HEK293 (cell line): Measurements from ENCODE around the gene CHST15.

Experiments
- CTCF ChIA-PET: fragments of 350-600 bp; formaldehyde crosslinking; extraction: SDS; loops from one replicate; lab custom pipeline; 2021; ENCODE audit warnings: antibody characterized with exemption; lab: Yijun Ruan, JAX
- POLR2A ChIA-PET: fragments of 300-600 bp; formaldehyde crosslinking; extraction: SDS; loops from one replicate; lab custom pipeline; 2020; ENCODE audit warnings: antibody characterized with exemption, inconsistent platforms; lab: Yijun Ruan, JAX
- H3K27ac ChIP-seq: fragments of 200-500 bp; sonication (Bioruptor generic); 2 replicates; pipeline ENCODE4 v1.5.1; 2014; ENCODE audit warnings: low read depth, low read length, control low read depth, inconsistent platforms; ENCODE audit errors: extremely low read depth
- H3K36me3 ChIP-seq, 2 experiments: fragments of 200-500 bp in 1 of 2; sonication (Bioruptor generic) in 1 of 2; 1 replicate in 1 of 2; 2 replicates in 1 of 2; pipeline ENCODE4 v1.5.1; 2014 to 2017; ENCODE audit warnings: inconsistent platforms in 2 of 2, low read length in 2 of 2; ENCODE audit not compliant: control insufficient read depth in 2 of 2, insufficient read depth in 1 of 2
- H3K4me1 ChIP-seq: fragments of 200-500 bp; sonication (Bioruptor generic); 2 replicates; pipeline ENCODE4 v1.5.1; 2014; ENCODE audit warnings: mild to moderate bottlenecking, low read length, inconsistent platforms; ENCODE audit not compliant: control insufficient read depth, insufficient read depth
- H3K4me3 ChIP-seq: 2 replicates; pipeline ENCODE4 v1.5.1; 2011; ENCODE audit warnings: low read depth, mild to moderate bottlenecking, control low read depth, low read length, moderate library complexity
- H3K9me3 ChIP-seq: fragments of 200-500 bp; sonication (Bioruptor generic); 2 replicates; pipeline ENCODE4 v1.5.1; 2014; ENCODE audit warnings: low read depth, low read length, inconsistent platforms; ENCODE audit not compliant: control insufficient read depth, insufficient read depth
- BCL11A ChIP-seq: fragments of 450-650 bp; formaldehyde crosslinking; IDR thresholded peaks from 2 replicates; pipeline ENCODE4 v1.5.1; 2016; ENCODE audit warnings: low read depth, missing biosample characterization, missing genetic modification characterization
- SP2 ChIP-seq: fragments of 450-650 bp; formaldehyde crosslinking; IDR thresholded peaks from 2 replicates; pipeline ENCODE4 v1.5.1; 2016; ENCODE audit warnings: missing biosample characterization, missing genetic modification characterization
- WT1 ChIP-seq: fragments of 450-650 bp; formaldehyde crosslinking; IDR thresholded peaks from 2 replicates; pipeline ENCODE4 v1.5.1; 2016; ENCODE audit warnings: missing biosample characterization, missing genetic modification characterization
- ZNF114 ChIP-seq: fragments of 450-650 bp; formaldehyde crosslinking; IDR thresholded peaks from 2 replicates; pipeline ENCODE4 v1.5.0; 2017; ENCODE audit warnings: missing biosample characterization, missing genetic modification characterization
- ZNF133 ChIP-seq: fragments of 450-650 bp; formaldehyde crosslinking; IDR thresholded peaks from 2 replicates; pipeline ENCODE4 v1.5.1; 2016; ENCODE audit warnings: missing biosample characterization, missing genetic modification characterization
- ZNF157 ChIP-seq: fragments of 450-650 bp; formaldehyde crosslinking; IDR thresholded peaks from 2 replicates; pipeline ENCODE4 v1.5.1; 2016; ENCODE audit warnings: missing biosample characterization, missing genetic modification characterization
- ZNF174 ChIP-seq: fragments of 450-650 bp; formaldehyde crosslinking; IDR thresholded peaks from 2 replicates; pipeline ENCODE4 v1.5.0; 2017; ENCODE audit warnings: missing biosample characterization, mild to moderate bottlenecking, missing genetic modification characterization
- ZNF214 ChIP-seq: fragments of 450-650 bp; formaldehyde crosslinking; IDR thresholded peaks from 2 replicates; pipeline ENCODE4 v1.5.1; 2017; ENCODE audit warnings: missing biosample characterization, mild to moderate bottlenecking, missing genetic modification characterization, borderline replicate concordance
- ZNF239 ChIP-seq: fragments of 450-650 bp; formaldehyde crosslinking; IDR thresholded peaks from 2 replicates; pipeline ENCODE4 v1.5.1; 2016; ENCODE audit warnings: missing biosample characterization, missing genetic modification characterization
- ZNF423 ChIP-seq: fragments of 450-650 bp; formaldehyde crosslinking; IDR thresholded peaks from 2 replicates; pipeline ENCODE4 v1.5.1; 2016; ENCODE audit warnings: missing biosample characterization, missing genetic modification characterization
- ZNF529 ChIP-seq: fragments of 450-650 bp; formaldehyde crosslinking; IDR thresholded peaks from 2 replicates; pipeline ENCODE4 v1.5.1; 2017; ENCODE audit warnings: missing genetic modification characterization, missing biosample characterization; ENCODE audit not compliant: insufficient replicate concordance
- ZNF544 ChIP-seq: fragments of 450-650 bp; formaldehyde crosslinking; IDR thresholded peaks from 2 replicates; pipeline ENCODE4 v1.5.0; 2017; ENCODE audit warnings: missing biosample characterization, missing genetic modification characterization
- ZNF626 ChIP-seq: fragments of 450-650 bp; sonication (Bioruptor Pico); formaldehyde crosslinking; IDR thresholded peaks from 2 replicates; pipeline ENCODE4 v1.5.1; 2018; ENCODE audit warnings: missing biosample characterization, missing genetic modification characterization, inconsistent platforms
- ZNF658 ChIP-seq: fragments of 450-650 bp; formaldehyde crosslinking; IDR thresholded peaks from 2 replicates; pipeline ENCODE4; 2016; ENCODE audit warnings: missing biosample characterization, missing genetic modification characterization
- ZNF664 ChIP-seq: fragments of 450-650 bp; formaldehyde crosslinking; IDR thresholded peaks from 2 replicates; pipeline ENCODE4 v1.5.1; 2016; ENCODE audit warnings: missing biosample characterization, missing genetic modification characterization
- ZNF701 ChIP-seq: fragments of 450-650 bp; formaldehyde crosslinking; IDR thresholded peaks from 2 replicates; pipeline ENCODE4 v1.5.1; 2016; ENCODE audit warnings: missing biosample characterization, missing genetic modification characterization
- ZNF747 ChIP-seq: fragments of 450-650 bp; formaldehyde crosslinking; IDR thresholded peaks from 2 replicates; pipeline ENCODE4 v1.5.1; 2016; ENCODE audit warnings: missing biosample characterization, missing genetic modification characterization
- ZNF843 ChIP-seq: fragments of 450-650 bp; formaldehyde crosslinking; IDR thresholded peaks from 2 replicates; pipeline ENCODE4 v1.5.1; 2016; ENCODE audit warnings: missing biosample characterization, missing genetic modification characterization
- ZSCAN16 ChIP-seq: fragments of 450-650 bp; formaldehyde crosslinking; IDR thresholded peaks from 2 replicates; pipeline ENCODE4 v1.5.1; 2016; ENCODE audit warnings: missing biosample characterization, missing genetic modification characterization
- ZSCAN30 ChIP-seq: fragments of 450-650 bp; IDR thresholded peaks from 2 replicates; pipeline ENCODE4 v1.5.1; 2018; ENCODE audit warnings: missing biosample characterization, mild to moderate bottlenecking, missing genetic modification characterization, moderate library complexity
- ZXDB ChIP-seq: fragments of 450-650 bp; formaldehyde crosslinking; IDR thresholded peaks from 2 replicates; pipeline ENCODE4 v1.5.1; 2016; ENCODE audit warnings: missing biosample characterization, missing genetic modification characterization
- TF ChIP-seq, protein P1 (sequence below): fragments of 450-650 bp; formaldehyde crosslinking; IDR thresholded peaks from 2 replicates; pipeline ENCODE4 v1.5.1; 2016; ENCODE audit warnings: missing biosample characterization, missing genetic modification characterization
- TF ChIP-seq, protein P2 (sequence below): fragments of 450-650 bp; IDR thresholded peaks from 2 replicates; pipeline ENCODE4 v1.5.1; 2018; ENCODE audit warnings: missing biosample characterization, mild to moderate bottlenecking, missing genetic modification characterization
- TF ChIP-seq, protein P3 (sequence below): fragments of 450-650 bp; formaldehyde crosslinking; IDR thresholded peaks from 2 replicates; pipeline ENCODE4 v1.5.1; 2016; ENCODE audit warnings: missing biosample characterization, missing genetic modification characterization
- TF ChIP-seq, protein P4 (sequence below): fragments of 450-650 bp; formaldehyde crosslinking; conservative IDR thresholded peaks from 2 replicates; pipeline ENCODE4 v1.5.1; 2016; ENCODE audit warnings: low read depth, missing biosample characterization, missing genetic modification characterization
- TF ChIP-seq, protein P5 (sequence below): IDR thresholded peaks from 2 replicates; pipeline ENCODE4 v1.6.1; 2011; ENCODE audit warnings: mild to moderate bottlenecking, low read depth, low read length, borderline replicate concordance
- TF ChIP-seq, protein P6 (sequence below): fragments of 450-650 bp; formaldehyde crosslinking; IDR thresholded peaks from 2 replicates; pipeline ENCODE4 v1.5.1; 2017; ENCODE audit warnings: missing biosample characterization, missing genetic modification characterization

Gene CHST15

DNA sequence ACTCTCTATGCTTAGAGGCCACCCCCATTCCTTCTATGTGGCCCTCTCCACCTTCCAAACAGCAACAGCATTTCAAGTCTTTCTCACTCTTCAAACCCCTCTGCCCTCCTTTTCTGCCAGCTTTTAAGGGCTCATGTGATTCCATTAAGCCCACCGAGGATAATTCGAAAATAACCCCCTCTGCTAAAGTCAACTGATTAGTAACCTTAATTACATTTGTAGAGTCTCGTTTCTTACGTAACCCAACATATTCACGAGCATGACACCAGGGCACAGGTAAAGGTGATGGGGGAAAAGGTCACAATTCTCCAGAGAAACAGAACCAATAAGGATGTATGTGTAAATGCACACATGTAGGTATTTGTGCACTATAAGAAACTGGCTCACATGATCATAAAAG lies 6.7 kb upstream of the CHST15 start:
- CTCF ChIA-PET, result no interaction called here

DNA sequence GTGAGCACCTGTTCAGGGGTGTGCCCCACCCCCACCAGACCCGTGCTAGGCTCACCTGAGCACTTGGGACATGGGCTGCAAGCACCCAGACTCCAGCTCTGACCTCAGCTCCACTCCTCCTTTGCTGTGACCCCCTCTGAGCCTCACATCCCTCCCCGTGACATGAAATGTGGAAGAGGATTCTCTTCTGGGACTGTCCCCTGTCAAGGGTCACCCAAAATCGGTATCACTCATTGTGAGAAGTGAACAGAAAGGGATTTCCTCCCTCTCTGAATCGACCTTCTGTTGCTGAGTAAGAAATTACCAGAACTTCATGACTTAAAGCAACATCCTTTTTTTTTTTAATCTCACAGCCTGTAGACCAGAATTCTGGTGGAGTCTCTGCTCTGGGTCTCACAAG lies 6.2 kb upstream of the CHST15 start:
- H3K9me3 ChIP-seq, result no peaks in the 10 kb centered on the region
- CTCF ChIA-PET, result interaction anchor here (0.6 kb wide), 1 partner anchor 53 kb away, joined by 3 read pairs; no protein-coding TSS in a partner anchor
- no peak overlapping the region for H3K27ac ChIP-seq
- POLR2A ChIA-PET, result no interaction called here
- no peak overlapping the region for H3K4me3 ChIP-seq
- H3K4me1 ChIP-seq, result no peaks in the 10 kb centered on the region
- H3K36me3 ChIP-seq, result no peaks in the 10 kb centered on the region
- no peak for TF ChIP-seq ZNF664
- no peak for TF ChIP-seq ZSCAN30 (tag by site-specific recombination)
- no peak for TF ChIP-seq ZNF114 (tag by site-specific recombination)
- no peak for TF ChIP-seq BCL11A (tag by site-specific recombination)
- TF ChIP-seq ZNF544 (tag by site-specific recombination), result no peak
- no peak for TF ChIP-seq ZNF423
- TF ChIP-seq, protein P1, sequence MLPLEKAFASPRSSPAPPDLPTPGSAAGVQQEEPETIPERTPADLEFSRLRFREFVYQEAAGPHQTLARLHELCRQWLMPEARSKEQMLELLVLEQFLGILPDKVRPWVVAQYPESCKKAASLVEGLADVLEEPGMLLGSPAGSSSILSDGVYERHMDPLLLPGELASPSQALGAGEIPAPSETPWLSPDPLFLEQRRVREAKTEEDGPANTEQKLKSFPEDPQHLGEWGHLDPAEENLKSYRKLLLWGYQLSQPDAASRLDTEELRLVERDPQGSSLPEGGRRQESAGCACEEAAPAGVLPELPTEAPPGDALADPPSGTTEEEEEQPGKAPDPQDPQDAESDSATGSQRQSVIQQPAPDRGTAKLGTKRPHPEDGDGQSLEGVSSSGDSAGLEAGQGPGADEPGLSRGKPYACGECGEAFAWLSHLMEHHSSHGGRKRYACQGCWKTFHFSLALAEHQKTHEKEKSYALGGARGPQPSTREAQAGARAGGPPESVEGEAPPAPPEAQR (tag by site-specific recombination), result no peak
- no peak for TF ChIP-seq WT1
- TF ChIP-seq, protein P2, sequence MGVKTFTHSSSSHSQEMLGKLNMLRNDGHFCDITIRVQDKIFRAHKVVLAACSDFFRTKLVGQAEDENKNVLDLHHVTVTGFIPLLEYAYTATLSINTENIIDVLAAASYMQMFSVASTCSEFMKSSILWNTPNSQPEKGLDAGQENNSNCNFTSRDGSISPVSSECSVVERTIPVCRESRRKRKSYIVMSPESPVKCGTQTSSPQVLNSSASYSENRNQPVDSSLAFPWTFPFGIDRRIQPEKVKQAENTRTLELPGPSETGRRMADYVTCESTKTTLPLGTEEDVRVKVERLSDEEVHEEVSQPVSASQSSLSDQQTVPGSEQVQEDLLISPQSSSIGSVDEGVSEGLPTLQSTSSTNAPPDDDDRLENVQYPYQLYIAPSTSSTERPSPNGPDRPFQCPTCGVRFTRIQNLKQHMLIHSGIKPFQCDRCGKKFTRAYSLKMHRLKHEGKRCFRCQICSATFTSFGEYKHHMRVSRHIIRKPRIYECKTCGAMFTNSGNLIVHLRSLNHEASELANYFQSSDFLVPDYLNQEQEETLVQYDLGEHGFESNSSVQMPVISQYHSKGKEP (tag by site-specific recombination), result no peak

More for the DNA sequence above, 6.7 kb upstream of the CHST15 start:
- Histone ChIP-seq H3K36me3 (no peaks in the 10 kb centered on the region), H3K27ac (no peak overlapping the region), H3K9me3 (no peaks in the 10 kb centered on the region), H3K4me1 (peaks cover 4% of the 10 kb centered on the region), H3K4me3 (no peak overlapping the region)
- POLR2A ChIA-PET, result no interaction called here
- TF ChIP-seq ZSCAN16, result no peak
- TF ChIP-seq ZNF529 (tag by site-specific recombination), result no peak
- TF ChIP-seq, protein P3, sequence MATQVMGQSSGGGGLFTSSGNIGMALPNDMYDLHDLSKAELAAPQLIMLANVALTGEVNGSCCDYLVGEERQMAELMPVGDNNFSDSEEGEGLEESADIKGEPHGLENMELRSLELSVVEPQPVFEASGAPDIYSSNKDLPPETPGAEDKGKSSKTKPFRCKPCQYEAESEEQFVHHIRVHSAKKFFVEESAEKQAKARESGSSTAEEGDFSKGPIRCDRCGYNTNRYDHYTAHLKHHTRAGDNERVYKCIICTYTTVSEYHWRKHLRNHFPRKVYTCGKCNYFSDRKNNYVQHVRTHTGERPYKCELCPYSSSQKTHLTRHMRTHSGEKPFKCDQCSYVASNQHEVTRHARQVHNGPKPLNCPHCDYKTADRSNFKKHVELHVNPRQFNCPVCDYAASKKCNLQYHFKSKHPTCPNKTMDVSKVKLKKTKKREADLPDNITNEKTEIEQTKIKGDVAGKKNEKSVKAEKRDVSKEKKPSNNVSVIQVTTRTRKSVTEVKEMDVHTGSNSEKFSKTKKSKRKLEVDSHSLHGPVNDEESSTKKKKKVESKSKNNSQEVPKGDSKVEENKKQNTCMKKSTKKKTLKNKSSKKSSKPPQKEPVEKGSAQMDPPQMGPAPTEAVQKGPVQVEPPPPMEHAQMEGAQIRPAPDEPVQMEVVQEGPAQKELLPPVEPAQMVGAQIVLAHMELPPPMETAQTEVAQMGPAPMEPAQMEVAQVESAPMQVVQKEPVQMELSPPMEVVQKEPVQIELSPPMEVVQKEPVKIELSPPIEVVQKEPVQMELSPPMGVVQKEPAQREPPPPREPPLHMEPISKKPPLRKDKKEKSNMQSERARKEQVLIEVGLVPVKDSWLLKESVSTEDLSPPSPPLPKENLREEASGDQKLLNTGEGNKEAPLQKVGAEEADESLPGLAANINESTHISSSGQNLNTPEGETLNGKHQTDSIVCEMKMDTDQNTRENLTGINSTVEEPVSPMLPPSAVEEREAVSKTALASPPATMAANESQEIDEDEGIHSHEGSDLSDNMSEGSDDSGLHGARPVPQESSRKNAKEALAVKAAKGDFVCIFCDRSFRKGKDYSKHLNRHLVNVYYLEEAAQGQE (tag by site-specific recombination), result no peak
- no peak for TF ChIP-seq ZNF239 (tag by site-specific recombination)
- no peak for TF ChIP-seq SP2
- TF ChIP-seq ZNF174 (tag by site-specific recombination), result no peak
- TF ChIP-seq ZXDB (tag by site-specific recombination), result no peak
- TF ChIP-seq ZNF658 (tag by site-specific recombination), result no peak
- no peak for TF ChIP-seq ZNF423
- TF ChIP-seq ZNF214 (tag by site-specific recombination), result no peak
- TF ChIP-seq, protein P4, sequence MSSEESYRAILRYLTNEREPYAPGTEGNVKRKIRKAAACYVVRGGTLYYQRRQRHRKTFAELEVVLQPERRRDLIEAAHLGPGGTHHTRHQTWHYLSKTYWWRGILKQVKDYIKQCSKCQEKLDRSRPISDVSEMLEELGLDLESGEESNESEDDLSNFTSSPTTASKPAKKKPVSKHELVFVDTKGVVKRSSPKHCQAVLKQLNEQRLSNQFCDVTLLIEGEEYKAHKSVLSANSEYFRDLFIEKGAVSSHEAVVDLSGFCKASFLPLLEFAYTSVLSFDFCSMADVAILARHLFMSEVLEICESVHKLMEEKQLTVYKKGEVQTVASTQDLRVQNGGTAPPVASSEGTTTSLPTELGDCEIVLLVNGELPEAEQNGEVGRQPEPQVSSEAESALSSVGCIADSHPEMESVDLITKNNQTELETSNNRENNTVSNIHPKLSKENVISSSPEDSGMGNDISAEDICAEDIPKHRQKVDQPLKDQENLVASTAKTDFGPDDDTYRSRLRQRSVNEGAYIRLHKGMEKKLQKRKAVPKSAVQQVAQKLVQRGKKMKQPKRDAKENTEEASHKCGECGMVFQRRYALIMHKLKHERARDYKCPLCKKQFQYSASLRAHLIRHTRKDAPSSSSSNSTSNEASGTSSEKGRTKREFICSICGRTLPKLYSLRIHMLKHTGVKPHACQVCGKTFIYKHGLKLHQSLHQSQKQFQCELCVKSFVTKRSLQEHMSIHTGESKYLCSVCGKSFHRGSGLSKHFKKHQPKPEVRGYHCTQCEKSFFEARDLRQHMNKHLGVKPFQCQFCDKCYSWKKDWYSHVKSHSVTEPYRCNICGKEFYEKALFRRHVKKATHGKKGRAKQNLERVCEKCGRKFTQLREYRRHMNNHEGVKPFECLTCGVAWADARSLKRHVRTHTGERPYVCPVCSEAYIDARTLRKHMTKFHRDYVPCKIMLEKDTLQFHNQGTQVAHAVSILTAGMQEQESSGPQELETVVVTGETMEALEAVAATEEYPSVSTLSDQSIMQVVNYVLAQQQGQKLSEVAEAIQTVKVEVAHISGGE (tag by site-specific recombination), result no peak
- TF ChIP-seq ZNF133 (tag by site-specific recombination), result no peak
- no peak for TF ChIP-seq ZNF747
- TF ChIP-seq ZNF843 (tag by site-specific recombination), result no peak
- TF ChIP-seq, protein P5, sequence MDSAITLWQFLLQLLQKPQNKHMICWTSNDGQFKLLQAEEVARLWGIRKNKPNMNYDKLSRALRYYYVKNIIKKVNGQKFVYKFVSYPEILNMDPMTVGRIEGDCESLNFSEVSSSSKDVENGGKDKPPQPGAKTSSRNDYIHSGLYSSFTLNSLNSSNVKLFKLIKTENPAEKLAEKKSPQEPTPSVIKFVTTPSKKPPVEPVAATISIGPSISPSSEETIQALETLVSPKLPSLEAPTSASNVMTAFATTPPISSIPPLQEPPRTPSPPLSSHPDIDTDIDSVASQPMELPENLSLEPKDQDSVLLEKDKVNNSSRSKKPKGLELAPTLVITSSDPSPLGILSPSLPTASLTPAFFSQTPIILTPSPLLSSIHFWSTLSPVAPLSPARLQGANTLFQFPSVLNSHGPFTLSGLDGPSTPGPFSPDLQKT, result no peak
- no peak for TF ChIP-seq ZNF157 (tag by site-specific recombination)
- no peak for TF ChIP-seq ZNF701 (tag by site-specific recombination)
- TF ChIP-seq, protein P6, sequence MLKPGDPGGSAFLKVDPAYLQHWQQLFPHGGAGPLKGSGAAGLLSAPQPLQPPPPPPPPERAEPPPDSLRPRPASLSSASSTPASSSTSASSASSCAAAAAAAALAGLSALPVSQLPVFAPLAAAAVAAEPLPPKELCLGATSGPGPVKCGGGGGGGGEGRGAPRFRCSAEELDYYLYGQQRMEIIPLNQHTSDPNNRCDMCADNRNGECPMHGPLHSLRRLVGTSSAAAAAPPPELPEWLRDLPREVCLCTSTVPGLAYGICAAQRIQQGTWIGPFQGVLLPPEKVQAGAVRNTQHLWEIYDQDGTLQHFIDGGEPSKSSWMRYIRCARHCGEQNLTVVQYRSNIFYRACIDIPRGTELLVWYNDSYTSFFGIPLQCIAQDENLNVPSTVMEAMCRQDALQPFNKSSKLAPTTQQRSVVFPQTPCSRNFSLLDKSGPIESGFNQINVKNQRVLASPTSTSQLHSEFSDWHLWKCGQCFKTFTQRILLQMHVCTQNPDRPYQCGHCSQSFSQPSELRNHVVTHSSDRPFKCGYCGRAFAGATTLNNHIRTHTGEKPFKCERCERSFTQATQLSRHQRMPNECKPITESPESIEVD (tag by site-specific recombination), result no peak
- TF ChIP-seq ZNF626 (tag by site-specific recombination), result no peak
